Right ventricle myocardium inferior (tissue), 1 donor: ENCODE data around the gene CAPN5. TPM values are rescaled to one million over a fixed set of nuclear protein-coding genes. Genes with fewer than 3 reads are reported as not detected.
A peak's percentile ranks its signal among the peaks of the same experiment; 100 is the strongest.

ENCODE experiments used
- ATAC-seq: fragments of 200-7000 bp; cut with Tn5 transposase; one replicate; pipeline ENCODE4 v1.9.1; 2020; ENCODE audit warnings: mild to moderate bottlenecking, moderate library complexity
- DNase-seq: peaks from one replicate; pipeline ENCODE4 v3.0.0; 2021; ENCODE audit errors: missing footprints
- intact Hi-C: fragments of 100-400 bp; cut with DNase I; formaldehyde crosslinking; loops from one replicate; pipeline ENCODE4 v1.11.0; 2022
- total RNA-seq: library from RNA; stranded (reverse); fragmentation: NEBNext Ultra II Directional; extraction: Animal tissue kit (Norgen Biotek cat#: 25700); gene quantifications from one replicate; pipeline ENCODE4 v1.2.1, GENCODE V29; 2021
- donor health status: DM: no; HTN: yes; CAD: no; lungs with severe emphysema.

The CAPN5 gene
- total RNA-seq, 1 donor from 2014 or later, result 3.7 TPM

DNA sequence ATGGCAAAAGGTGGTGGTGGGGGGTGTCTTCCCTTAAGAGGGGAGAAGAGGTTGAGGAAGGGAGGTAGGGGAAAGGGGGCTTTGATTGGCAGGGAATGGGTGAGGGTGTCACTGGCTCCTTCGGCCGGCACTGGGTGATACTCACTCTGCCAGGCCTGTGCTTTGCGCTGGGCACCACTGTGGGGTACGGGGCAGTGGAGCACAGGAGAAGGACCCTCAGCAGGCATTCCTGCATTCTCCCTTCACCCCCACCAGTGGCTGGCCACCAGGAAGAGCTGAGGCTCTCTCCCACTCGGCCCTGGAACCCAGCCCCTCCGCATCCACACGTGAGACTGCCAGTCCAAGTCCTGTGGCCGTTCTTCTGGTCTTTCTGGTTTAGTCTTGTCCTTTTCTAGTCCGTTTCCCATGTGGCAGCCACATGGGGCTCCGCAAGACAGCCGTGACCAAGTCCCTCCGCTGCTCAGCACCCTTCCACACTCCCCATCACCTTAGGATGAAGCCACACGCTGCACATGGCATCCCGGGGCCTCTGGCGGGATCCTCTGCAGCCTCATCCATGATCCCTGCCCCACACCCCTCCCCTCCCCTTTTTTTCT lies 8.0 kb downstream of the CAPN5 start:
- ATAC-seq, result no peak
- no peak for DNase-seq
- intact Hi-C loops, result no loop called here

DNA sequence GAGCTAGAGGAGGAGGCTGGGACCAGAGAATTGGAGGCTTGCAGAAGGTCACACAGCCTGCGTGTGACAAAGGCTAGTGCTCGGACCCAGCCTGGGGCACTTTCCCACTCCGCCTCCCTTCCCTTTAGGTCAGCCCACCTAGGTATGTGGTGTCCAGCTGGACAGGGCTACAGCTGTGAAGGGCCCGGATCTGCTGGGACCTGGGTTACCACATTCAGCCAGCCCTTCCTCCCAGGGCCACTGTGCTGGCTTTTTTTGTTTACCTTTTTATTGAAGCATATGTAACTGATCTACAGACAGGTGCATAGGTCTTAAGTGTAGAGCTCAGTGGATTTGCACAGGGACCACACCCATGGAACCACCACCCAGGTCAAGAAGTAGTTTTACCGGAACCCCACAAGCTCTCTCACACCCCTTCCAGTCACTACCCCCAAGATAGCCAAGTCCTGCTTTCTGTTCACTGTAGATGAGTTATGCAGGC lies 8.7 kb downstream of the CAPN5 start:
- no peak for ATAC-seq
- DNase-seq, result no peak
- intact Hi-C loops, result no loop called here

DNA sequence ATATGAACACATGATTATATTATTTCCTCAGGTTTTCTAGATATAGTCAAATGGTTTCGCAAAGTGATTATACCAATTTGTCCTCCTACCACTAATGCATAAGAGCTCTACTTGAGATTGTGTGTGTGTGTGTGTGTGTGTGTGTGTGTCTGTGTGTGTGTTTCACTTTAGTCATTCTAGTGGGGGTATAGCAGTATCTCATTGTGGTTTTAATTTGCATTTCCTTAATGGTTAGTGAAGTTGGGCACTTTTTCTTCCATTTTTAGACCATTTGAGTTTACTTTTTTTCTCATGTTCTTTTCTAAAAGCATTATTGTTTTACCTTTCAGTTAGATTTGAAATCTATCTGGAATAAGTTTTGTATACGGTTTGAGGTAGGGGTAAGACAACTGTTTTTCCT lies 12.9 kb downstream of the CAPN5 start:
- no peak for DNase-seq
- intact Hi-C loops, result no loop called here

GRCh38 chr11:77080643-77081210 lies 14.0 kb downstream of the CAPN5 start:
- DNase-seq (no peak), ATAC-seq (no peak)
- intact Hi-C loops, result no loop called here

More for the DNA sequence above, 12.9 kb downstream of the CAPN5 start:
- ATAC-seq, result no peak

DNA sequence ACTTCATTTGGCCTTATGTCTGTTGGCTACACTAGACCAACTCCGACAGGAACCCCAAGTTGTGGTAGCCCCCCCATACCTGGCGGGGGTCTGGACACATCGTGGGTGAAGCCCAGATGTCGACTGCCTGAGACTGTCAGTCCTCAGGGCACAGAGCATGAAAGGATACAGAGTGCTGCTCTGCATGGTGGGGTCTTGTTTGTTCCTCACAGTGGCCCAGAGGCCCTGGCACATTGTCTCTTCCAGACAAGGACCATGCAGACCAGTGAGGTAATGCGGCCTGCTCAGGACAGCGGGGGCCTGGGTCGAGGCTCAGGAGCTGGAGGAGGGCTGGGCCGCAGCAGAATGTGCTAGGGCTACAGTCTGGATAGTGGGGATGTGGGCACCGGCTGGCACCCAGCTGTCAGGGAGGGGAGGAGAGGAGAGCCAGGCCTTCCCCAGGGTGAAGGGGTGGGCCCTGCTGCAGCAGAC lies 14.6 kb downstream of the CAPN5 start:
- intact Hi-C loops, result no loop called here
- DNase-seq (no peak), ATAC-seq (no peak)

DNA sequence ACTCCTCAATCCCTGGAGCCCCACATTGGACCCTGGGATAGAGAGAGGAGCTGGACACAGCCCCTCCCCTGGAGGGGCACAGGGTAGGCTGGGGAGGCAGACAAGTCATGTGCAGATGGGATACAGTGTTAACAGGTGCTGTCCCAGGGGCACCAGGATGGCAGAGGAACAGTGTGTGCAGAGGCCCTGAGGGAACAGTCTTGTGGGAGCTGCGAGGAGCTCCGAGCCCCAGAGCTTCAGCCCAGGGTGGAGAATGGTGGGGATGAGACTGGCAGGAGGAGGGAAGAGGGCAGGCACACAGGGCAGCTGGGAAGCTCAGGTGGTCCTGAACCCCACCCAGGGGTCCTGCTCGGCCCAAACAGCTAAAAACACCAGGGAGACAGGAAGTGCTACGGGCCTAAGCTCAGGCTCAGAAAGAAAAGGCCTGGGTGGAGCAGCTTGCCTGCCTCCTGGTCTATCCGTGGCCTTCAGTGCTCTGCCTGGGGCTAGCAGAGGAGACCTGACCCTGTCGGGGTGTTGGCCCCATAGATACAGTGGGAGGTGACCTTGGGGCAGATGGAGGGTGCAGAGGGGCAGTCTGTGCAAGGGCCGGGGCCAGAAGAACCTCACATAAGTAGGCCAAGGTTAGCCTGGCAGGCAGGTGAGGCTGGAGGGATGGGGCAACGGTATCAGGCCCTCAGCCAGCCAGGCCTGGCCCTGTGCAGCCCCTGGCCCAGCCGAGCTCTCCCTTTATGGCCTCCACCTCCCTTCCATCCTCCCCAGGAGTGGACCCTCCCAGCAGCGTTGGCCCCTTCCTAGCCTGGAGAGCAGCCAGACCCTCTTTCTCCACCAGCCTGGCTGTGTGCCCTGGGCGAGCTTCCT lies 15.4 kb downstream of the CAPN5 start:
- ATAC-seq, result peak; percentile 23
- intact Hi-C loops, result no loop called here
- DNase-seq, result no peak

DNA sequence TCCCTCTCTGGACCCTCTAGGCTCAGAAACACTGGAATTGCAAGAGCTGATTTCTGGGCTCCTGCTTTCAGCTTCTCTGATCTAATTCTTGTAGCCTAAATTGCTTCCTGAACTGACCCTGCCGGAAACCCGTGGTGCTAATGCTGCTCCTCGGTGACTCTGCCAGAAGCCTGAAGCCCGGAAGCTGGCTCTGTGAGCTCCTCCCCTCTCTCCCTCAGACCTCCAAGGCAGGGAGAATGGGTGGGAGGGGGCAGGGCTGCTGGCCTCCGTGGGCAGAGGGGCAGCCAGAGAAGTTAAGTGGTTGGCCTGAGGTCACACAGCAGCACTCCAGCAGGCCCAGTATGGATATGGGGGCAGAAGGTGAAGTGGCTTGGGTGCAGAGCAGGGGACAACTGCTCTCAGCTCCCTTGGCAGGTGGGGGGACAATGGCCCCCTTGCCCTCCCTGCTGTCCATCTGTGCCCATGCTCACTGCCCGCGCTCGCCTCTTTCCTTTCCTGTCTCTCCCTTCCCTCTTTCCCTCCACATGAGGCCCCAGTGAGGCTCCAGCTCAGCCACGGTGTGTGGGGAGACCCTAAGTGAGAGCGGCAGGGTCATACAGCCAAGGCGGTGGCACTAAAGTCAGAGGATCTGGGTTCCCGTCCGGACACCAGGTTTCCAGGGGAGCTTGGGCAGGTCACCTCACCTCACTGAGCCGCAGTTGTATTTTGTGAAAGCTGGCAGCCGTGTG lies 16.2 kb downstream of the CAPN5 start:
- intact Hi-C loops, result no loop called here
- DNase-seq (no peak), ATAC-seq (peak; percentile 76)

- intact Hi-C loops, result no loop called here
- ATAC-seq (no peak), DNase-seq (no peak)
Measured at GRCh38 chr11:77083566-77084245, 16.9 kb downstream of the CAPN5 start.

DNA sequence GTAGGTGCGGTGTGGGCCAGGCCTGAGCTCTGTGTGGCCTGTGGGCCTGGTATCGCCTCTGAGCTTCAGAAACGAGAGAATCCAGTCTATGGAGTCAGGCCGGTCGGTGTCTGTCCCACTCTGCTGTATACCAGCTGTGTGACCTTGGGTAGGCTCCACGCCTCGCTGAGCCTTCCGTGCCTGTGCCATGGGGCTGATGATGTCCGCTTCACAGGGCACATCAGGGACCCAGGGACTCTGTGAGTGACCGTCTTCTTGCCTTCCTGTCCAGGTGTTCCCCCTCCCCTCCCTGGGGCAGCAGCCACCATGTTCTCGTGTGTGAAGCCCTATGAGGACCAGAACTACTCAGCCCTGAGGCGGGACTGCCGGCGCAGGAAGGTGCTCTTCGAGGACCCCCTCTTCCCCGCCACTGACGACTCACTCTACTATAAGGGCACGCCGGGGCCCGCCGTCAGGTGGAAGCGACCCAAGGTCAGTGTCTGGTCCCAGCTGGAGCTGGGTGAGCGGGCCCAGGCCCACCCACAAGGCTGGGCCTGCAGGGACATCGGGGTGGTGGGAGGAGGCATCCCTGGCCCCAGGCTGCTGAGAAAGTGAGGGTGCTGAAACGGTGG lies 17.9 kb downstream of the CAPN5 start:
- no peak for ATAC-seq
- DNase-seq, result no peak
- intact Hi-C loops, result no loop called here

GRCh38 chr11:77085652-77086051 lies 18.9 kb downstream of the CAPN5 start:
- DNase-seq (no peak), ATAC-seq (no peak)
- intact Hi-C loops, result no loop called here

DNA sequence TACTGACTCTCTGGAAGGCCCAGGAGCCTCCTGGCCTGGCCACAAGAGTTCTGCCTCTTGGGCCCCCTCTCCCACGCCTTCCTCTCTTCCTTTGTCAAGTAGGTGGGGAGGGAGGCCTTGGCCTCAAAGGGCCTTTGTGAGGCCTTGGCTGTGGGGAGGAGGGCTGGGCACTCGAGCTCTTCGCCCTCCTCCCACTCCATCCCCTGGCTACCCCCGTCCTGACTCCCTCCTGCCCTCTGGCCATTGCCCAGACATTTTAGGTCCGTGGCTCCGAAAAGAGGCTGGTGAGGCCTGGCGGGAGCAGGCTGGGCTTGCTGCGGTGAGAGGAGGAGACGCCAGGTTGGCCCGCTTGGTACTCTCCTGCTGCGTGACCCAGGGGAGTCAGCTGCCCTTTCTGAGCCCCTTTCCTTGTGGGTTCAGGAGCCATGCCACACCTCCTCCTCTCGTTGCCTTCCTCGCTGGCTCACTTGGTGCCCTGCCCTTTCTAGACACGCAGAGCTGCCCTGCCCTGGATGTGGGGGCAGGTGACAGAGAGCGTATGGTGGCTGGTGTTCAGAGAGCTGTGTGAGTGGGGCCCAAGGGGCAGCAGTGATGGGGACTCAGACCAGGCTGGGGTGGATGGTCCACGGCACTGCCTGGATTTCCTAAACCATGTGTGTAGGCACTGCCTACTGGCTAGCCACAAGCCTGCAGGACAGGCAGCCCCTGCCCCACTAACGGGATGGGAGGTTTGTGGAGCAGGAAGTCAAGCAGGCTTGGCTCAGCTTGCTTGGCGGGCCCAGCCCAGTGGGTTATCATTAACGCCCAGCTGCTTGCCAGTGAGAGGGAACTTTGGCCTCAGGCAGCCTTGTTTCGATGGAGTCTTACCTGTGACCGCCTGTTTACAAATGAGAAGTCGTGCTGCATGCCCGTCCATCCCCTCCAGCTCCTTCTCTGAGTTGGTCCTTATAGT lies 20.0 kb downstream of the CAPN5 start:
- intact Hi-C loops, result no loop called here
- no peak for DNase-seq

GRCh38 chr11:77087723-77088225 lies 21.0 kb downstream of the CAPN5 start:
- ATAC-seq (no peak), DNase-seq (no peak)
- intact Hi-C loops, result no loop called here

More for the DNA sequence above, 20.0 kb downstream of the CAPN5 start:
- ATAC-seq, result no peak

DNA sequence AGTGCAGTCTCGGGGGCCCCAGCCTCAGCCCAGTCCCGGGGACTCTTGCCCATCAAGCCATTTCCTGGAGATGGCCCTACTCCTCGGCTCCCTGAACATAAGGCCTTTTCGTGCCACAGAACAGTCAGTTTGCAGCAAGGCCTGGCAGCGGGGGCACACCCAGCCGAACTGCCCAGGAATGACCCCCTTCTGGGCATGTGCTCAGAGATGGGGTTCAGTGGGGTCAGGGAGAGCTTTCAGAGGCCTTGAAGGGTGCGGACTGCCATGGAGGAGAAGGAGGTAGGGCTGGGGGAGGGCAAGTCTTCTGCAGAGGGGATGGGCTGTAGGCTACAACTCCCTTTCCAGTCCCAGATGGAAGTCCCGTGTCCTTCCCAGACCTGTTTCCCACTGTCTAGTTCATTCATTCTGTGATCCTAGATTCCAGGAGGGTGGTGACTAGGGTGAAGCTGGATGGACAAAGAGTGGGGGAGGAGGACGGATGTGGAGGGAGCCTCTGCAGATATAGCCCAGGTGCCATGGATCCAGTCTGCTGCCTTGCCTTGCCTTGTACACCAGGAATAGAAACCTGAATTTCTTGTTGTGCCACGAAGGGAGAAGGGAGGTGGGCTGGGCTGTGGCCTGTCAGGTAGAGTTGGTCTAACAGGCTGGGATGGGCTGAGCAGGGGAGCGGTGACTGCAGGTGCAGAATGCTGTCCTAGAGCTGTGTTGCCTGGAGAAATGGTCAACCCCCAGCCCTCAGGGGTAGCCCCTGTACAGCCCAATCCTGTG lies 21.6 kb downstream of the CAPN5 start:
- no peak for ATAC-seq
- DNase-seq, result no peak
- intact Hi-C loops, result no loop called here

DNA sequence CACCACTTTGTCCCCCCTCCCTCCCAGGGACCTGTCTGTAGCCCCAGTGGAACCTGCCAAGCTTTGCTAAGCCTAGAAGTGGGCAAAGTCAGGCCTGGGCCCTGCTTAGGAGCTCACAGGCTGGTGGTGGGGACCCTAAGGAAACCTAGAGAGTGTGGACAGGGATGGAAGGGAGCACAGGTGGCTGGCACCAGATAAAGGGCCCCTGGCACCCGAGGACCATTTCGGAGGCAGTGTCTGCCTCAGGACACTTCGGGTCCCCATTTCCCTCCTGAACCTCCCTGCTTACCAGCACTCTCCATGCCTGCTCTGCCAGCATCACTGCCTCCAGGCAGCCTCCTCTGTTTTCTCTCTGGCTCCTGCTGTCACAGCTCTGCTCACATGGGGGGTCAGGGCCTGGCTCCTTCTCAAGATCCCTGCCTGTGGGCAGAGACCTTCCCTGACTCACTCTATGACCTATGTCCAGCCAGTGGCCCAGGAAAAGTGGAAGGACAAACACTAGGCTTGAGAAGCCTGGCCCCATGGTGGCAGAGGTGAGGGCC lies 22.3 kb downstream of the CAPN5 start:
- ATAC-seq (no peak), DNase-seq (no peak)
- intact Hi-C loops, result no loop called here

DNA sequence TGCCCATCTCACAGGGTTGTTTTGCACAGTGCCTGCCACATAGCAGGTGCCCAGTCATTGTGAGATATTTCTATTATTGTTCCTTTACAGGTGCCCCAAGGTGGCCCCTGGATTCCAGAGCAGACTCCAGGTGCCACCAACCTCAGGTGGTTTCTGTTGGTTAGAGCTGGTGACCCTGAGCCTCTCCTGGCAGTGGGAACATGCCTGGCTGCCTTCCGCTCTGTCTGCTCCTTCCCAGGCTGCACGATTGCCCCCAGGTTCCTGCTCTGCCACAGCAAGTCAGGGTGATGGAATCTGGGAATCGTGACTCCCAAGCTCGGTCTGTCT lies 23.2 kb downstream of the CAPN5 start:
- intact Hi-C loops, result loop anchor here (5.0 to 10.0 kb wide), 2 partner anchors 173 to 285 kb away; no protein-coding TSS in a partner anchor
- ATAC-seq (no peak), DNase-seq (no peak)
